GM23338 (cell line): Measurements from ENCODE around the gene KCNIP1. TPM values are rescaled to one million over a fixed set of nuclear protein-coding genes. Genes with fewer than 3 reads are reported as not detected.

ENCODE experiments used
- ATAC-seq: fragments of 200-7000 bp; cut with Tn5 transposase; 3 replicates; pipeline ENCODE4 v1.9.1; 2020
- DNase-seq: peaks from one replicate; pipeline ENCODE4 v3.0.0-alpha.2; 2015; ENCODE audit warnings: low spot score
- H2AFZ ChIP-seq: fragments of 200-600 bp; sonication (generic); 2 replicates; pipeline ENCODE4 v1.8.0; 2016; ENCODE audit warnings: antibody characterized with exemption, mild to moderate bottlenecking, moderate library complexity
- H3F3A ChIP-seq: fragments of 200-600 bp; sonication (generic); replicated peaks from 2 replicates; pipeline ENCODE4 v1.8.0; 2017; ENCODE audit warnings: antibody characterized with exemption, mixed run types, low read depth
- H3K27ac ChIP-seq: fragments of 200-600 bp; sonication (generic); 2 replicates; pipeline ENCODE4 v1.6.1; 2016; ENCODE audit warnings: low read depth
- H3K27me3 ChIP-seq: fragments of 200-600 bp; sonication (generic); 2 replicates; pipeline ENCODE4 v1.8.0; 2016; ENCODE audit warnings: mild to moderate bottlenecking, mixed run types, moderate library complexity; ENCODE audit not compliant: insufficient read depth
- H3K36me3 ChIP-seq: fragments of 200-600 bp; sonication (generic); 2 replicates; pipeline ENCODE4 v1.8.0; 2016; ENCODE audit warnings: mild to moderate bottlenecking; ENCODE audit not compliant: insufficient read depth
- H3K4me1 ChIP-seq: fragments of 200-600 bp; sonication (generic); 2 replicates; pipeline ENCODE4 v1.8.0; 2016; ENCODE audit warnings: mild to moderate bottlenecking, moderate library complexity; ENCODE audit not compliant: insufficient read depth
- H3K4me2 ChIP-seq: fragments of 200-600 bp; sonication (generic); 2 replicates; pipeline ENCODE4 v1.7.1; 2017; ENCODE audit warnings: mixed run types
- H3K4me3 ChIP-seq: fragments of 200-600 bp; sonication (generic); 2 replicates; pipeline ENCODE4 v1.6.1; 2016; ENCODE audit warnings: mixed run types
- H3K79me2 ChIP-seq: fragments of 200-600 bp; sonication (generic); replicated peaks from 2 replicates; pipeline ENCODE4 v1.8.0; 2017; ENCODE audit warnings: mild to moderate bottlenecking; ENCODE audit not compliant: insufficient read depth
- H3K9me2 ChIP-seq: fragments of 200-600 bp; sonication (generic); 2 replicates; pipeline ENCODE4 v1.8.0; 2017; ENCODE audit not compliant: insufficient read depth
- H4K20me1 ChIP-seq: fragments of 200-600 bp; sonication (generic); replicated peaks from 2 replicates; pipeline ENCODE4 v1.8.0; 2017; ENCODE audit warnings: mild to moderate bottlenecking; ENCODE audit not compliant: insufficient read depth
- H3K27ac Mint-ChIP-seq: 2 replicates; pipeline ENCODE4 v1.8.0; 2020; ENCODE audit warnings: inconsistent platforms, mild to moderate bottlenecking, moderate library complexity, mixed read lengths
- H3K27me3 Mint-ChIP-seq: 3 replicates; pipeline ENCODE4 v1.8.0; 2022; ENCODE audit warnings: low read depth, mild to moderate bottlenecking, moderate library complexity, mixed read lengths, inconsistent platforms; ENCODE audit not compliant: insufficient read depth, poor library complexity
- H3K36me3 Mint-ChIP-seq: 3 replicates; pipeline ENCODE4 v1.8.0; 2021; ENCODE audit warnings: low read depth, mild to moderate bottlenecking, inconsistent platforms, moderate library complexity, mixed read lengths
- H3K4me1 Mint-ChIP-seq: 3 replicates; pipeline ENCODE4 v1.8.0; 2020; ENCODE audit warnings: mild to moderate bottlenecking, inconsistent platforms, mixed read lengths
- H3K4me3 Mint-ChIP-seq: 3 replicates; pipeline ENCODE4 v1.8.0; 2021; ENCODE audit warnings: moderate library complexity, mild to moderate bottlenecking, inconsistent platforms, mixed read lengths
- H3K9me3 Mint-ChIP-seq: 3 replicates; pipeline ENCODE4 v1.8.0; 2020; ENCODE audit warnings: moderate library complexity, mild to moderate bottlenecking, inconsistent platforms, mixed read lengths
- CREB1 ChIP-seq: fragments of 250-450 bp; sonication (Bioruptor Pico); IDR thresholded peaks from 2 replicates; pipeline ENCODE4 v1.5.0; 2020; ENCODE audit warnings: low read depth, mild to moderate bottlenecking, moderate library complexity
- CTCF ChIP-seq, 2 experiments: fragments of 200-600 bp in 1 of 2; sonication (generic) in 1 of 2; conservative IDR thresholded peaks; 2 replicates each; pipeline versions ENCODE4 v1.5.1 to v1.6.1; 2016 to 2017; ENCODE audit warnings: antibody characterized with exemption in 2 of 2, low read depth in 2 of 2, mild to moderate bottlenecking in 2 of 2, moderate library complexity in 1 of 2
- ETS1 ChIP-seq: IDR thresholded peaks from 2 replicates; pipeline ENCODE4 v1.6.1; 2016; ENCODE audit warnings: antibody characterized with exemption
- JUNB ChIP-seq: IDR thresholded peaks from one replicate; pipeline ENCODE4 v1.6.1; 2016; ENCODE audit warnings: antibody characterized with exemption; ENCODE audit not compliant: unreplicated experiment
- POLR2AphosphoS5 ChIP-seq: IDR thresholded peaks from 2 replicates; pipeline ENCODE4 v1.6.1; 2016; ENCODE audit warnings: antibody characterized with exemption, low read depth
- ZNF114 ChIP-seq: fragments of 250-450 bp; sonication (Bioruptor Pico); IDR thresholded peaks from 2 replicates; pipeline ENCODE4 v1.5.0; 2020; ENCODE audit warnings: mild to moderate bottlenecking, moderate library complexity
- ZNF462 ChIP-seq: fragments of 250-450 bp; sonication (Bioruptor Pico); IDR thresholded peaks from 2 replicates; pipeline ENCODE4 v1.5.0; 2020; ENCODE audit warnings: mild to moderate bottlenecking, moderate library complexity
- polyA plus RNA-seq: library from polyadenylated mRNA; unstranded; fragments of >200 nt; fragmentation: Nextera tagmentation; extraction: Ambion mirVana; gene quantifications from 2 replicates; pipeline ENCODE4 v1.2.1, GENCODE V29; 2016
- total RNA-seq: library from RNA; depleted of rRNA; stranded (reverse); fragments of >200 nt; shearing (Covaris generic); gene quantifications from 2 replicates; pipeline ENCODE4 v1.2.3, GENCODE V29; 2014

The KCNIP1 gene
- total and polyA plus RNA-seq, 2 experiments from 2014 or later = 0.31 to 0.87 TPM

- no peak for TF ChIP-seq ZNF462 (CRISPR knock-in tag)
- no peak for TF ChIP-seq POLR2AphosphoS5
- no peak for TF ChIP-seq CREB1 (CRISPR knock-in tag)
- no peak for TF ChIP-seq JUNB
- no peak for TF ChIP-seq ZNF114
- TF ChIP-seq ETS1 = no peak
- no peak for TF ChIP-seq CTCF (conservative IDR thresholded peaks at IDR 0.05; ENCODE audit: low read depth in 2 of 2)
These were observed 27.1 kb upstream of the KCNIP1 start (continued) for GRCh38 chr5:170476704-170477103.

- H3K27ac Mint-ChIP-seq = no peak overlapping the region
- TF ChIP-seq CTCF (conservative IDR thresholded peaks at IDR 0.05; ENCODE audit: low read depth in 2 of 2) (no peak), ETS1 (no peak)
These were observed 25.9 kb upstream of the KCNIP1 start for GRCh38 chr5:170477906-170478305.

More at GRCh38 chr5:170477906-170478305, 25.9 kb upstream of the KCNIP1 start:
- Histone ChIP-seq H3K4me1 (peaks cover 17% of the 10 kb centered on the region), H3K27ac (no peak overlapping the region), H3K36me3 (no peaks in the 10 kb centered on the region), H3K4me3 (no peak overlapping the region), H4K20me1 (no peaks in the 10 kb centered on the region), H3K4me2 (no peak overlapping the region), H2AFZ (no peak overlapping the region), H3K9me2 (no peaks in the 10 kb centered on the region), H3F3A (no peaks in the 10 kb centered on the region), H3K79me2 (no peaks in the 10 kb centered on the region), H3K27me3 (no peaks in the 10 kb centered on the region)
- H3K4me1 Mint-ChIP-seq = peaks cover 19% of the 10 kb centered on the region
- ATAC-seq (no peak), DNase-seq (no peak)
- H3K4me3 Mint-ChIP-seq = no peak overlapping the region
- no peaks in the 10 kb centered on the region for H3K36me3 Mint-ChIP-seq
- no peaks in the 10 kb centered on the region for H3K27me3 Mint-ChIP-seq
- no peaks in the 10 kb centered on the region for H3K9me3 Mint-ChIP-seq
